Skeletal muscle tissue (tissue), 4 donors: ENCODE measurements around the gene WNT4. TPM values are rescaled to one million over a fixed set of nuclear protein-coding genes. Genes with fewer than 3 reads are reported as not detected.

Source experiments
- H3K27ac ChIP-seq: one replicate; pipeline ENCODE4 v1.7.0; 2013; ENCODE audit warnings: mild to moderate bottlenecking, low read depth, low read length, inconsistent platforms
- H3K27me3 ChIP-seq, 3 donors: one replicate each; pipeline ENCODE4 v1.7.0; 2013; ENCODE audit warnings: low read length in 3 of 3; ENCODE audit not compliant: control insufficient read depth in 3 of 3, insufficient read depth in 3 of 3
- H3K36me3 ChIP-seq, 3 donors: one replicate each; pipeline ENCODE4 v1.7.0; 2013; ENCODE audit warnings: low read length in 3 of 3; ENCODE audit not compliant: control insufficient read depth in 3 of 3, insufficient read depth in 3 of 3
- H3K4me1 ChIP-seq, 3 donors: one replicate each; pipeline ENCODE4 v1.7.0; 2013; ENCODE audit warnings: low read length in 3 of 3, mild to moderate bottlenecking in 3 of 3; ENCODE audit not compliant: control insufficient read depth in 3 of 3, insufficient read depth in 3 of 3
- H3K4me3 ChIP-seq, 3 donors: one replicate each; pipeline ENCODE4 v1.7.0; 2013; ENCODE audit warnings: low read length in 3 of 3
- H3K9ac ChIP-seq, 3 donors: one replicate each; pipeline ENCODE4 v1.7.0; 2013; ENCODE audit warnings: low read length in 3 of 3, mild to moderate bottlenecking in 3 of 3, moderate library complexity in 2 of 3, low read depth in 1 of 3
- H3K9me3 ChIP-seq, 3 donors: one replicate each; pipeline ENCODE4 v1.7.0; 2013; ENCODE audit warnings: low read length in 3 of 3; ENCODE audit not compliant: control insufficient read depth in 3 of 3
- total RNA-seq: library from RNA; depleted of rRNA; stranded (reverse); fragments of >200 nt; gene quantifications from one replicate; pipeline ENCODE4 v1.2.3, GENCODE V29; 2014
- donor health status: Osteomylitis.

Gene WNT4
- total RNA-seq, 1 donor from 2014 or later: 3.1 TPM

- H3K9ac ChIP-seq: no peak overlapping the region
- no peak overlapping the region for H3K4me3 ChIP-seq
- no peaks in the 10 kb centered on the region for H3K4me1 ChIP-seq
- no peaks in the 10 kb centered on the region for H3K36me3 ChIP-seq
- H3K27me3 ChIP-seq: peaks cover 0 to 10% (median 6%) of the 10 kb centered on the region in 3 donors
- H3K27ac ChIP-seq: no peak overlapping the region
- H3K9me3 ChIP-seq: no peaks in the 10 kb centered on the region
Observed at GRCh38 chr1:22163564-22163963, 20.7 kb upstream of the WNT4 start.

- Histone ChIP-seq H3K9me3 (no peaks in the 10 kb centered on the region), H3K9ac (no peak overlapping the region), H3K4me1 (no peaks in the 10 kb centered on the region), H3K36me3 (no peaks in the 10 kb centered on the region), H3K27ac (no peak overlapping the region), H3K27me3 (peaks cover 0 to 10% (median 6%) of the 10 kb centered on the region in 3 donors), H3K4me3 (no peak overlapping the region)
Observed at GRCh38 chr1:22163137-22163536, 20.2 kb upstream of the WNT4 start.

- Histone ChIP-seq H3K9me3 (no peaks in the 10 kb centered on the region), H3K27me3 (peaks cover 0 to 9% (median 6%) of the 10 kb centered on the region in 3 donors), H3K27ac (no peak overlapping the region), H3K9ac (no peak overlapping the region), H3K4me3 (no peak overlapping the region), H3K36me3 (no peaks in the 10 kb centered on the region), H3K4me1 (no peaks in the 10 kb centered on the region)
Observed at GRCh38 chr1:22159891-22160290, 17.0 kb upstream of the WNT4 start.

- Histone ChIP-seq H3K9me3 (no peaks in the 10 kb centered on the region), H3K27ac (no peak overlapping the region), H3K4me3 (no peak overlapping the region), H3K9ac (no peak overlapping the region), H3K36me3 (no peaks in the 10 kb centered on the region), H3K4me1 (no peaks in the 10 kb centered on the region), H3K27me3 (peaks cover 0 to 12% (median 6%) of the 10 kb centered on the region in 3 donors)
Observed at GRCh38 chr1:22158654-22159053, 15.8 kb upstream of the WNT4 start.

- Histone ChIP-seq H3K4me1 (no peaks in the 10 kb centered on the region), H3K9me3 (no peaks in the 10 kb centered on the region), H3K27me3 (peaks cover 0 to 9% (median 5%) of the 10 kb centered on the region in 3 donors), H3K27ac (no peak overlapping the region), H3K9ac (no peak overlapping the region), H3K36me3 (no peaks in the 10 kb centered on the region), H3K4me3 (no peak overlapping the region)
Observed at GRCh38 chr1:22157359-22157966, 14.6 kb upstream of the WNT4 start.

- Histone ChIP-seq H3K36me3 (no peaks in the 10 kb centered on the region), H3K4me3 (no peak overlapping the region), H3K4me1 (no peaks in the 10 kb centered on the region), H3K9me3 (no peaks in the 10 kb centered on the region), H3K27me3 (peaks cover 0 to 9% (median 0%) of the 10 kb centered on the region in 3 donors), H3K27ac (no peak overlapping the region), H3K9ac (no peak overlapping the region)
Observed at GRCh38 chr1:22155517-22155916, 12.6 kb upstream of the WNT4 start.

GRCh38 chr1:22154626-22155025 is 11.7 kb upstream of the WNT4 start:
- H3K27me3 ChIP-seq: peaks cover 0 to 12% (median 0%) of the 10 kb centered on the region in 3 donors
- no peaks in the 10 kb centered on the region for H3K4me1 ChIP-seq
- H3K27ac ChIP-seq: no peak overlapping the region
- H3K36me3 ChIP-seq: no peaks in the 10 kb centered on the region
- H3K9me3 ChIP-seq: no peaks in the 10 kb centered on the region
- no peak overlapping the region for H3K4me3 ChIP-seq
- no peak overlapping the region for H3K9ac ChIP-seq

GRCh38 chr1:22153660-22154437 is 11.0 kb upstream of the WNT4 start:
- no peaks in the 10 kb centered on the region for H3K9me3 ChIP-seq
- H3K27ac ChIP-seq: no peak overlapping the region
- no peaks in the 10 kb centered on the region for H3K4me1 ChIP-seq
- H3K27me3 ChIP-seq: peaks cover 0 to 12% (median 0%) of the 10 kb centered on the region in 3 donors
- no peak overlapping the region for H3K9ac ChIP-seq
- no peak overlapping the region for H3K4me3 ChIP-seq
- no peaks in the 10 kb centered on the region for H3K36me3 ChIP-seq

- no peak overlapping the region for H3K27ac ChIP-seq
- no peak overlapping the region for H3K9ac ChIP-seq
- no peaks in the 10 kb centered on the region for H3K4me1 ChIP-seq
- H3K4me3 ChIP-seq: no peak overlapping the region
- H3K27me3 ChIP-seq: peaks cover 0 to 13% (median 0%) of the 10 kb centered on the region in 3 donors
- no peaks in the 10 kb centered on the region for H3K9me3 ChIP-seq
- no peaks in the 10 kb centered on the region for H3K36me3 ChIP-seq
Observed at GRCh38 chr1:22150923-22151322, 8.0 kb upstream of the WNT4 start.

GRCh38 chr1:22142315-22143064 is 407 bp downstream of the WNT4 start:
- peak overlapping the region; percentile 56 to 69 (median 57) for H3K9ac ChIP-seq
- H3K27ac ChIP-seq: no peak overlapping the region
- H3K27me3 ChIP-seq: peaks cover 8 to 37% (median 36%) of the 10 kb centered on the region in 3 donors
- no peaks in the 10 kb centered on the region for H3K9me3 ChIP-seq
- H3K36me3 ChIP-seq: no peaks in the 10 kb centered on the region
- peak overlapping the region; percentile 30 to 67 (median 62) for H3K4me3 ChIP-seq
- H3K4me1 ChIP-seq: peaks cover 10 to 30% (median 12%) of the 10 kb centered on the region in 3 donors
